ENCODE measurements around the gene BLCAP. TPM values are rescaled to one million over a fixed set of nuclear protein-coding genes. Genes with fewer than 3 reads are reported as not detected.

The BLCAP gene
- total RNA-seq, 1 experiment from 2014 or later, result 58.9 TPM

DNA sequence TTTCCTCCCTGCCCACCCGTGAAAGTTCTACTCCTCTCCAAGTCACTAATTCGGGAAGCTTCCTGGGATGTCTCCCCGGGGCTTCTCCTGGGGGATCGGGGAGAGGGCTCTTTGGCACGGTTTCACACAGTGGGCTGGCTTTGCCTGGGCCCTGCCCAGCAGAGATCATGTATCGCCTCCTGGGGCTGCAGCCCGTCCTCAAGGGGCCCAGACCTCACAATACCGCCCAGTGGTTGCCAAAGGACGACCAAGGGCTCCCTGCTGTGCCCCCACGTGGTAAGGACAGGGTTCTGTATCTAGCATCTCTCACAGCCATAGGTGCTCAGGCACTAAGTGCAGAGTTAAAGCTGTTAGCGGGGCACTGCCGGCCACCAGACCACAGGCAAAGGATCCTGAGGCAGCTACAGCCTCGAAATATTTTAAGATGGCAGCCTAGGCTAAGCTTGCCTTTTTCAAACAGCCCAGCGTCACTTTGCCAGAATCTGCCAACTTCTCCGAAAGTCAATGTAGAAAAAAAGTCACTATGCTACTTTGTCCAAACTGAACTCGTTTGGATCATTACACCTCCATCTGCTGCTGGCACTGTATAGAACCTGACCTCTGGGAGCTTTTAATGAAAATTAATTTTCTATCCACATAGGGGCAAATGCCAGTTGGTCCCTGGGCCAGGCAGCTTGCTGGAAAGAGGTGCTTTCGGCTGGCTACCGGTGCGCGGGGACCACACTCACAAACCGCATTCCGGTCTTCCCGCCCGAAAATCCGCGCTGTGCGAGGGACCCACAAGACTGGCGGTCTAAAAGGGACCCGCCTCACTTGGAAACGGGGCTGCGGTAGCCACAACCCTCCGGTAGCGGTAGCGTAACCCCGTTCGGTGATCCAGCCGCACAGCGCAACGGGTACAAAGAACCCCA is 7.9 kb downstream of the BLCAP start:
- H3K4me3 ChIP-seq (ENCODE audit: insufficient read depth, low read depth, low read length), result peak overlapping the region; percentile 68
- peak; percentile 78 for DNase-seq
- H3K36me3 ChIP-seq (replicated peaks; ENCODE audit: control insufficient read depth, insufficient read depth, low read length), result peaks cover 6% of the 10 kb centered on the region
- H3K27me3 ChIP-seq (ENCODE audit: control insufficient read depth, insufficient read depth, low read length), result no peaks in the 10 kb centered on the region; the same call in 1 of the 2 replicates

DNA sequence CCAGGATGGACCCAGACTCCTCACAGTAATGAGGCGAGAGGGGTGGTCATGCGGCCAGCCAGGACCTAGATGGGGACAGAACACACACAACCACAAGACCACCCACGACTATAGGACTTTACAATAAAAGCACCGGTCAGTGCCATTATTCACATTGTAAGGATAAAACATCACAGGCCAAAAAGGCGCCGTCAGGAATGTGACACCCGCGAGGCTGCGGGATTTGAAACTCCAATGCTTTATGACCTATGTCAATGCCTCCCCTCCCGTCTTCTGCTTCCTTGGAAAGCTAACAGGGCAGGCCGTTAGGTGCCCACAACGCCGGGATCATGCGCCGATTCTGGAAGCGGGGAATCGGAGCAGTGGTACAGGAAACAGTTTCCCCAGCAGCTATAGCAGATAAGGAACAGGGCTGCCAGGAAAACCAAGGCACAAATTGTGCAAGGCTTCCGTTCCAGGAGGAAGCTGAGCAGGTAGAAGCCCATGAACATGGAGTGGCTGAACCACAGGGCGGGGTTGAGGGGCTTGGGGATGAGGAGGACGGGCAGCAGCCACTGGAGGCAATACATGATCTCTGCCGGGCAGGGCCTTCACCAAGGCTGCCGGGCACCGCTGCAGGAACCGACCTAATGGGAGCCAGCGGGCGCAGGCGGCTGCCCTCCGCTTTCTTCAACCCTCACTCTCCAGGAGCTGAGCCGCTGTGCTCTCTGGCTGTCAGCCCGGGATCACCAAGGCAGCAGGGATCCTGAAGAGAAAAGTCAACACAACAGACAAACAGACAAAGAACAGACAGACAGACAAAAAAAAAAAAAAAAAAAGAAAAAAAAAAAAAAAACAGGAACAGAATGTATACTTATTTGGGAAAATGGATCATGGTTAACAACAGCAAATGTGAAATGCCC is 8.8 kb downstream of the BLCAP start:
- peak; percentile 63 for DNase-seq
- Histone ChIP-seq H3K36me3 (replicated peaks; ENCODE audit: control insufficient read depth, insufficient read depth, low read length) (peaks cover 10% of the 10 kb centered on the region), H3K4me3 (ENCODE audit: insufficient read depth, low read depth, low read length) (no peak overlapping the region), H3K27me3 (ENCODE audit: control insufficient read depth, insufficient read depth, low read length) (no peaks in the 10 kb centered on the region; the same call in 1 of the 2 replicates)

DNA sequence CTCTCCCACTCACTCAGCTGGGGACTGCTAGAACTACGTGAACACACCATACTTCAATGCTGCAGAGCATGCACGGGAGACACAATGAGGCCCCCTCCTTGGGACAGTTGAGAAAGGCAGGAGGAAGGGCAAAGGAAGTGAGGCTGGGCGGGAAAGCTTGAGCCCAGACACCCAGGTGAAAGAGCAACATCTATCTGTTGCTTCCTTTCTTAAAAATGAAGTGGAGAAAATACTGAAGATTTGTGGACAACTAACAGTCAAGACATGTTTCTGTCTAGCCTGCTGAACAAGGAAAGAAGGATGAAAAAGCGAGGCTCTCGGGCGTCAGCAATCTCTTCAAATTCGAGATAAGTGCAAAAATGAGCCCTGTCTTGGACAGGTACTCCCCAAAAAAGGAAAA is 9.6 kb downstream of the BLCAP start:
- Histone ChIP-seq H3K4me3 (ENCODE audit: insufficient read depth, low read depth, low read length) (no peak overlapping the region), H3K36me3 (replicated peaks; ENCODE audit: control insufficient read depth, insufficient read depth, low read length) (peaks cover 10% of the 10 kb centered on the region)
- DNase-seq, result no peak

DNA sequence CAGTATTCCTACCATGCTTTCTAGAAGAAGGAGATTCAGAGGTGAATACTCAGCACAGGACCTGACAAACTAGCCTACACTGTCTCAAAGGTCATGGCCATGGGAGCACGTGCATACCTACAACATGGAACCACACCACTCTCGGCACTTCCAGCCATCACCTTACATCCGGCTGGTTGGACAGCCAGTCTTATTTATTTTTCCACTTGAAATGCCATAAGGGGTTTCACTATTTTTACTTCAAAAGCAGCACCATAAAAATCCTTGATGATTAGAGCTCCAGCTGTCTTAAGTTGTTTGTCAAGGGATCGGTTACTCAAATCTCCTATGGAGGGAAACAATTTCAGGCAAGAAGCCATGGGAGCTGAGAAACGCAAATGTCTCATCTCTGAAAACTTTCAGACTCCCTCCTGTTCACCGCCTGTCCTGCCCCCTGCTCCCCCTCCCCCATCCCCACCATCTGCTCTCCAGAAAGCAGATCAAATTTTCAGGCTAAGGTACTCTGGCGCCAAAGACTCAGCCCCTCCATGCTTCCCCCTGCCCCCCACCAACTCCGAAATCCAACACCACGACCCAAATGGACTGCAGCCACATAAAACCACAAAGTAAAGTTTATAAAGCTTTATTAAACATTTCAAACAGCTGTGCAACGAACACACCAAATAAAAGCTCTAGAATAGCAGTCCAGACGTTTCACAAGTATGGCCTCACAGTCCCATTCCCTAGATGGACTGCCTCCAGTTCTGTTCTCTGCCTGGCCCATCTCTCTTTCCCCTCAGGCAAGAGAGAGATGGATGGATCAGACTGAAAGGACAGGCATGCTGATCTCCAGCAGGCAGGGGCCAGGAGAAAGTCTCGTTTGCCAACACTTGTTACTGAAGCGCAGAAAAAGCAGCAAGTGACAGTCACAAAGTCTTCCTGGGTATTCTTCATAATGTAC is 10.6 kb downstream of the BLCAP start:
- DNase-seq, result no peak
- no peak overlapping the region for H3K4me3 ChIP-seq (ENCODE audit: insufficient read depth, low read depth, low read length)
- H3K27me3 ChIP-seq (ENCODE audit: control insufficient read depth, insufficient read depth, low read length), result no peaks in the 10 kb centered on the region; the same call in 1 of the 2 replicates
- peaks cover 10% of the 10 kb centered on the region for H3K36me3 ChIP-seq (replicated peaks; ENCODE audit: control insufficient read depth, insufficient read depth, low read length)

More for the DNA sequence above, 9.6 kb downstream of the BLCAP start:
- H3K27me3 ChIP-seq (ENCODE audit: control insufficient read depth, insufficient read depth, low read length), result no peaks in the 10 kb centered on the region; the same call in 1 of the 2 replicates

DNA sequence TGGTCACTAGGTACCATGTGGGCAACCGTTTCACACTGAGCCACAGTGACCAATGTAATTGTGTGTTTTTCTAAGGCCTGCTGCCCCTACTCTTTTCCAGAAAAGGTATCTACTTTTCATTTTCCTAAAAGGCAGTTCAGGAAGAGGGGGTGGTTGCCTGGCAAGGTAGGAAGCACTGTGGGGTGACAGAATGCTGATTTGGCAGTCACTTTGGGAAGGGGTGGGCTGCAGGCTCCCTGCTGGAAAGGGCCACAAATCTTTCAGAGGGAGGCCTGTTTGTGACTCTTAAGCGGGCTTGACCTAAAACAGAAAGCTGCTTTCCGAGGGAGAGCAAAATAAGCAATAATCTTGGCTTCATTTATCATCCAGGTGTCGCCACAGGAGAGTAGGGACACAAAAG is 11.8 kb downstream of the BLCAP start:
- no peak overlapping the region for H3K4me3 ChIP-seq (ENCODE audit: insufficient read depth, low read depth, low read length)
- H3K27me3 ChIP-seq (ENCODE audit: control insufficient read depth, insufficient read depth, low read length), result no peaks in the 10 kb centered on the region; the same call in 1 of the 2 replicates
- H3K36me3 ChIP-seq (replicated peaks; ENCODE audit: control insufficient read depth, insufficient read depth, low read length), result peaks cover 10% of the 10 kb centered on the region
- DNase-seq, result no peak

DNA sequence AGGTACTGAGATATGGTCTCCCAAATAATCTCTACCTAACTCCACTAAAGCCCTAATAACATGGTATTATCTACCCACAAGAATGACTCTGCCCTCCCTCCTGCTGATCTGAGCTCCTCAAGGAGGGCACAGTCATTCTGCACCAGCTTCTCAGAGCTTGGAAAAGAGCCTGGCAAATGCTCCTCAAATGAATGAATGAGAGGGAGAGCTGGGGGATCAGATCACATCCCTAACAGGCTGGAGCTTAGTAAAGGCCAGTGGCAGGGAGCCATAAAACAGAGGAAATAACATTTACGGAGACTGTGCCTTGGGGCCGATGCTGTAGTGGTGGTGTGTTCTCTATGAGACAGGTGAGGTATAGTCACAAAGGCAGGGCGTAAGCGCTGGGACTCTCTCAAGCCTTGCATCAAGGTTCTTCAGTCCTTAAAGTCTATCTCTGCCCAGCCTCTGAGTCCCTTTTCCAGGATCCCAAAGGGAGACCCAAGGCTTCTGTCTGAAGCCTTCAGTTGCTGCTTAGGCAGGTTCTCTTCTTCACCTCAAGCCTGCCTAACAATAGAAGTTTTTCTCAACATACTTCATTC is 13.8 kb downstream of the BLCAP start:
- Histone ChIP-seq H3K4me3 (ENCODE audit: insufficient read depth, low read depth, low read length) (no peak overlapping the region), H3K36me3 (replicated peaks; ENCODE audit: control insufficient read depth, insufficient read depth, low read length) (peaks cover 10% of the 10 kb centered on the region)

DNA sequence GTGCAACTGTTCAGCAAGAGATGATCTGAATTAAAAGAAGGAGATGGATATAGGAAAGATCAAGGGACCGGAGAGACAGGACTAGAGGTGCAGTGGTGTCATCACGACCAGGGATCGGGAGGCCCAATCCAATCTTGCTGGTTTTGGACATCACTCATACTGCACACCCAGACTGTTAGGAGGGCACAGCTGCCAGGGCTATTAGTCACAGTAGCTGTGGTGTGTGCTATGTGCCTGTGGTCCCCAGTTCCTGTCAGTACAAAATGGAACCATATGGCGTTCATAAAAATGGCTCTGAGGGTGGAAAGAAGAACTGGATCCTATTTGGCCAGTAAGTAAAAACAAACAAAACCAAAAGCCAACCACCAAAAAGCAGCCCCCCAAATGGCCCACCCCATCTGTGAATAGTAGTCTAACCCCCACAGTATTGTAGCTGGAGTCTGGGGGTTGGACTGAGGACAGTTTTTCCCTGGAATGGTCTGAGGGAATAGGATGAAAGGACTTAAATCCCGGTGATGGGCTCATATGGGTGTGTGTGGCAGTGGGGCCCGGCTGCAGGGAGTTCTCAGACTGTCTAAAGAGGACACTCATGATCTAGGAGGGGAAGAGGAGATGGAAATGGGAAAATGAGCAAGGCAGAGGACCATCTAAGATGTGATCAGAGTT is 15.9 kb downstream of the BLCAP start:
- no peak overlapping the region for H3K4me3 ChIP-seq (ENCODE audit: insufficient read depth, low read depth, low read length)
- no peak for DNase-seq
- H3K27me3 ChIP-seq (ENCODE audit: control insufficient read depth, insufficient read depth, low read length), result no peaks in the 10 kb centered on the region
- peaks cover 8% of the 10 kb centered on the region for H3K36me3 ChIP-seq (replicated peaks; ENCODE audit: control insufficient read depth, insufficient read depth, low read length)

More for the DNA sequence above, 13.8 kb downstream of the BLCAP start:
- no peaks in the 10 kb centered on the region for H3K27me3 ChIP-seq (ENCODE audit: control insufficient read depth, insufficient read depth, low read length)
- no peak for DNase-seq

DNA sequence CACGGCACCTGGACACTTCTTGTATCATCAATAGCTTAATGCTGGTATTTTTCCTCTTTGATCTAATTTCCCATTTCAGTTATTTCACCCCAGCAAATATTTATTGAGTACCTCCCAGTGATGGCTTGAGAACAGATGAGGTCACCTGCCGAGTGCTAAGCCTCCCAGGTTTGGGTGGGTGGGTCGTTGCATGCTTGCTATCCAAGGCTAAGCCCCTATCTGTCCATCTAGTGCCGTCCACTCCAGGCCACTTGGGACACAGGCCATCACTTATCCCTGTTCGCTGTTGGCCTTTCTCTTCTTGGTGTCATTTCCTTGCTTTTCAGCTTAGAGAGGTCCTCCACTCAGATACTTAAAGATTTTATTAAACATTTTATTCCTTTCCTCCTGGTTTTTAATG is 17.4 kb downstream of the BLCAP start:
- H3K36me3 ChIP-seq (replicated peaks; ENCODE audit: control insufficient read depth, insufficient read depth, low read length), result peaks cover 4% of the 10 kb centered on the region; the same call in 1 of the 2 replicates
- no peak for DNase-seq
- H3K27me3 ChIP-seq (ENCODE audit: control insufficient read depth, insufficient read depth, low read length), result no peaks in the 10 kb centered on the region
- no peak overlapping the region for H3K4me3 ChIP-seq (ENCODE audit: insufficient read depth, low read depth, low read length)

DNA sequence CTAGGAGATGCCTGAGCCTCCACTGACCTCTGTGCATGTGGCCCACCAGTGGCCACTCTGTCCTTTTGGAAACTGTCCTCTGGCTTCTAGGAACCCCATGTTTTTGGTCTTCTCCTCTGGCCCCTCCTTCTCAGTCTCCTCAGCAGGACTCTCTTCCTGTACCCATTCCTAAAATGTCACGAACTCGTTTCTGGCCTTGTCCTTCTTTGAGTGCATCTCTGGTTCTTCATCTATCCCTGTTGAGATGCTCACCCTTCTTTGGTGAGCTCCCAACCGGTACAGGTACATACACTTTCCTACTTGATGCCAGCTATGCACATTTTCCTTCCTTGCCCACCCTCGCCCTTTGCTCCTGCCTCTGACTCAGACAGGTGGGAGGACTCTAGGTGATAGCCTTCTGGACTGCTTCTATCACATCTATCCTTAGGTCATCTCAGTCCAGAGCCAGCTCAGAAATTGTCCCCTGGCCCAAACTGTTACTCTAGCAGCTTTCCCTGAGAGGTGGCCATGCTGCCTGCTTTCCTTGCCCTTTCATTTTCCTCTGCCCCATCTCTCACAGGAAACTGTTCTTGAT is 21.4 kb downstream of the BLCAP start:
- H3K4me3 ChIP-seq (ENCODE audit: insufficient read depth, low read depth, low read length), result no peak overlapping the region
- DNase-seq, result no peak
- no peaks in the 10 kb centered on the region; the same call in 1 of the 2 replicates for H3K36me3 ChIP-seq (replicated peaks; ENCODE audit: control insufficient read depth, insufficient read depth, low read length)
- H3K27me3 ChIP-seq (ENCODE audit: control insufficient read depth, insufficient read depth, low read length), result no peaks in the 10 kb centered on the region

DNA sequence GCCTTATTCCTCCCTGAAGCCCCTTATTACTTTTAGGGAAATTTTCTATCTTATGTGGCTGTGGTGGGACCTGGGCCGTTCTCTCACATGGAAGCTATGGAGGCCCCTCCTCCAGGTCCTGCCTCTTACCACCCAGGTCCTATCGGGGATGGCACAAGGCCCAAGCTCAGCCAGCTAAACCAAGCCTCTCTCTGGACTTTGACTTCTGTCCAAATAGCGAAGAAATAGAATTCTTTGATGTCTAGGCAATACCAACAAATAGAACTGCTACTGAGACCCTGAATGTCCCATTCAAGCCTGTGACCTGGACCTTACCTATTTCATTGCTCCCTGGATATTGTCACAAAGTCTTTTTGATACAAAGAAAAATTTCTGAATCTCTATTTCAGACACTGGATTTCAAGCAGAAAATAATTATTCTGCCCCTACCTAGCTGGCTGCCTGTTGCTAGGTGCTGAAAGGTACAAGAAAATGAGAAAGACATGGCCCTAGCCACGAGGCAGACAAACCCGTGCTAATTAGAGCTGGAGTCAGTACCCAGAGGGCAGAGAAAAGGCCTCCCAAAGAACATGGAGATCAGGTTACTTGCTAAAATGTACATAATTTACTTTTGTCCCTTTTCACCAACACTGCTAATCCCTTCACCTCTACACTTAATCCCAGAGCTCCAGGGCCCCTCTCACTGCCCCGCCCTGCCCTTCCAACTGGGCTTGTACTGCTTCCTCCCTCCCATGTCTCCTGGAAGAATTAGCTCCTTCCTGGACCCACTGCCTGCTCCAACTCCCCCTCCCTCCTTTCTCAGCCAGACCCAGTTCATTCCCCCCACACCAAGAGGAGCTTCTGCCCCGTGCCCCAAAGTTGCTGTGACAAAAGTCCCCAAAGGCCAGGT is 22.2 kb downstream of the BLCAP start:
- no peaks in the 10 kb centered on the region; the same call in 1 of the 2 replicates for H3K36me3 ChIP-seq (replicated peaks; ENCODE audit: control insufficient read depth, insufficient read depth, low read length)
- H3K4me3 ChIP-seq (ENCODE audit: insufficient read depth, low read depth, low read length), result no peak overlapping the region
- DNase-seq, result no peak
- H3K27me3 ChIP-seq (ENCODE audit: control insufficient read depth, insufficient read depth, low read length), result no peaks in the 10 kb centered on the region

DNA sequence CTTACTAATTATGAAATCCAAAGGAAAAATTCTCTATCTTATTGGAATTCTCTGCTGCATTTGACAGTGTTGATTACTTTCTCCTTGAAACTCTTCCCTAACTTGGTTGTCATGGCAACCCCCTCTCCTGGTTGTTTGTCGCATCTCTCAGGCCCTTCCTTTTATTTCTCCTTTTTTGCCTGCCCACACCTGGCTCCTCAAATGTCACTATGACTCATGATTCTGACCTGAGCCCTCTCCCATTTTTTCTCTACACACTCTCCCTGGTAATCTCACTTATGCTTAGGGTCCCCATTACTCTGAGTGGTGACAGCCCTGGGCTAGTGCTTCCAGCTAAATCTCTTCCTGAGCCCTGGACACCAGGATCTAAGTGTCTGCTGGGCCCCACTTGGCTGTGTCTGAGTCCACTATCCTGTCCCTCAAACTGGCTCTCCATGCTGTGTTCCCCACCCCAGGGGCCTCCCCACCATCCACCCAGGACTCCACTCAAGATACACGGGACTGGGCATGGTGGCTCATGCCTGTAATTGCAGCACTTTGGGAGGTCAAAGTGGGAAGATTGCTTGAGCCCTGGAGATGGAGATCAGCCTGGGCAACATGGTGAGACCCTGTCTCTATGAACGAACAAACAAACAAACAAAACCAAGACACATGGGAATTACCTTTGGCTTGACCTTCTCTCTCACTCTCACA is 23.1 kb downstream of the BLCAP start:
- no peaks in the 10 kb centered on the region; the same call in 1 of the 2 replicates for H3K36me3 ChIP-seq (replicated peaks; ENCODE audit: control insufficient read depth, insufficient read depth, low read length)
- no peak overlapping the region for H3K4me3 ChIP-seq (ENCODE audit: insufficient read depth, low read depth, low read length)
- DNase-seq, result peak; percentile 43
- no peaks in the 10 kb centered on the region for H3K27me3 ChIP-seq (ENCODE audit: control insufficient read depth, insufficient read depth, low read length)
